GM18909 (cell line): ENCODE data around the gene UBR3.
"Not testable (repeated sequence)": the region's sequence is repeated elsewhere in the genome, so short reads cannot be mapped to it uniquely, and the experiment has no call there.

Experiments used
- ATAC-seq: cut with Tn5 transposase; IDR thresholded peaks from one replicate; pipeline ENCODE4 v1.9.1; 2021; ENCODE audit warnings: mild to moderate bottlenecking; ENCODE audit not compliant: unreplicated experiment, poor library complexity

The UBR3 gene

GRCh38 chr2:169822785-169823392 lies 4.4 kb upstream of the UBR3 start:
- no peak for ATAC-seq

- ATAC-seq, result peak; percentile 0
Measured at GRCh38 chr2:169823996-169824372, 3.3 kb upstream of the UBR3 start.

GRCh38 chr2:169824373-169825333 lies 2.6 kb upstream of the UBR3 start, which contains the start of gene METTL5:
Gene METTL5 (minus strand): TSS chr2:169824905. CDS start chr2:169824597, 308 bp downstream.
- ATAC-seq, result peak; percentile 65

DNA sequence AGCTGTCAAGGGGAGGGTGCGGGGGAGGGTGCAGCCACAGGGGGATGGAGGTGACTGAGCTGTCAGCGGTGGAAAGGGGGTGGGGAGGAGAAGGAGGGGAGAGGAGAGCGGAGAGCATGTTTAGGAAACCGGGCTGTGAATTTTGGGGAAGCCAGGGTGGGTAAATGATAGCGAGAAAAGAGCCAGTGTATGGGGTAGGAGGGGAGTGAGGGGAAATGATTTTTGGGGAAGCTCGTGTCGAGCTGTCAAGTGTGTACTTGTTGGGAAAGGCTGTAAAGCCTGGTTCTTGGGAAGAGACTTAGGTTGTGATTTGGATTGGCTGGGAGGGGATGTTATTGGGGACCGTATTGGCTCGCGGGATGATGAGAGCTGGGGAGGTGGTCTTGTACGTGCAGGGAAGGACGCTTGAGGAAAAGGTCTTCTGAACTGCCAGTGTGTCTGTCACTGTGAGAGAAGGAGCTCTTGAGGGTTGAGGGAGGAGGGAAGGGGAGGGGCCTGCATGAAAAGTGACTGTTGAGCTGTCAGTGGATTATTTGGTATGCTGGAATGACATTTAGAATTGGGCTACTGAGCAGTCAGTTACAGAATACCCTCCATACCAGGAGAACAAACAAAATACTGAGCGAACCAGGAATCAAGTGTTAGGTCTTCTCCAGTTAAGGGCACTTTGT lies 1.0 kb downstream of the UBR3 start:
- ATAC-seq, result peak; percentile 24

DNA sequence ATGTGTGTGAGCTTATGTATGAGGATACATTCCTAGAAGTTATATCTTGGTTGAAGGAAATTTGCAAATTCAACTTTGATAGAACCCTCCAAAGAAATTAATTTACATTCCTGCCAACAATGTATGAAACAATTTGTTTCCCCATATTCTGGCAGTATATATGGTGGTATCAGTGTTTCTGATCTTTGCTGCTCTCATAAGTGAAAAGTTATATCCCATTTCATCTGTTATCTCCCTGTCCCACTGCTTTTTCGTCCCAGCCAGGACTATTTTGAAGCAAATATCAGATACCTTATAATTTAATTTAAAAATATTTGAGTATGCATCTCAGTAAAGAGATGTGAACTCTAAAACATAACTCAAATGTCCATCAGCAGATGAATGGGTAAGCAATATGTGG lies 7.1 kb downstream of the UBR3 start:
- no peak for ATAC-seq

DNA sequence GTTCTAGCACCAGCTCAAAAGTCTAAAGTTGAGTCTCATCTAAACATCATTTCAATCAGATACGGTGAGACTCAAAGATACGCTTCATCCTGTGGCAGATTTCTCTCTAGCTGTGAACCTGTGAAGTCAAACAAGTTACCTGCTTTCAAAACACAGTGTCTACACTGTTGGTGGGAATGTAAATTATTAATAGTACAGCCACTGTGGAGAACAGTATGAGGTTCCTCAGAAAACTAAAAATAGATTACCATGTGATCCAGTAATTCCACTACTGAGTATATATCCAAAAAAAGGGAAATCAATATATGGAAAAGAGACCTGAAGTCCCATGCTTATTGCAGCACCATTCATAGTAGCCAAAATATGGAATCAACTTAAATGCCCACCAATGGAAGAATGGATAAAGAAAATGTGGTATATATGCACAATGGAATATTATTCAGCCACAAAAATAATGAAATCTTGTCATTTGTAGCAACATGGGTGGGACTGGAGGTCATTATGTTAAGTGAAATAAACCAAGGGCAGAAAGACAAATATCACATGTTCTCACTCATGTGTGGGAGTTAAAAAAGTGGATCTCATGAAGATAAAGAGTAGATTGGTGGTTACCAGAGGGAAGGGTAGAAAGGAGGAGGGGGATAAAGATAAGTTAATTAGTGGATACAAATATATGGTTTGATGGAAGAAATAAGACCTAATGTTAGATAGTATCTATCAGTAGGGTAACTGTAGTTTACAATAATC lies 11.7 kb downstream of the UBR3 start:
- no peak for ATAC-seq

DNA sequence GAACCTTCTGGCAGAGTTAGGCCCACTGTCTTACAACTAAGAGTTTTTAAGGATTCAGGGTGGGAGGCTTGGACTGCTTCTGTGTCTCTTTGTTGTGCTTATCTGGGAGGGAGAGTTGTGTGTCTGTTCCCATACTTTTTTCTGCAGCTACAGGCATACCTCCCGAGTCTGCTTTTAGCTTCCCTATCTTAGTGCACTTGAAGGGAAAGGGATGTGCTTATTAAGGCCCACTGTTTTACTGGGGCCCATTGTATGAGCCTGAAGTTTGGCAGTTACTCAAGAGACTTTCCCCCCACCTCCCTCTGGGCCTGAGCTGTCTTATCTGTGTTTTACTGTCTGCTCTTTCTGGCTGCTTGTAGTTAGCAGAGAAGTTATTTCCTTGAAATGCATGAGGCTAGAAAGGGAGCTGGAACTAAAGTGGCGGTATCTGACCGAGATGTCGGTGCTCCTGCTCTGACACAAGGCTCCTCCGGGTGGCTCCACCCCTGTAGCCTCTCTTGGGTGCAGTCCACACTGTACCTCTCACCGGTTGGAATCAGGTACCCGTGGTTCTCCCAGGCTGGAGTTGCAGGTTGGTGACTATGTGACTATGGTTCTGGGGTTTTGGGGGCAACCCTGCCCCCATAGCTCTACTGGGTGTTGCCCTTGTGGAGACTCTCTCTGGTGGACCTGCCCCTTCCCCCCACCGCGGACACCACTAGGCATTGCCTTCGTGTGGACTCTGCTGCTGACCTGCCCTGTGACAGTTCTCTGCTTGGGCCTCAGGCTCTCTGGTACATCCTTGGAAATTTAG lies 12.9 kb downstream of the UBR3 start:
- no peak for ATAC-seq

DNA sequence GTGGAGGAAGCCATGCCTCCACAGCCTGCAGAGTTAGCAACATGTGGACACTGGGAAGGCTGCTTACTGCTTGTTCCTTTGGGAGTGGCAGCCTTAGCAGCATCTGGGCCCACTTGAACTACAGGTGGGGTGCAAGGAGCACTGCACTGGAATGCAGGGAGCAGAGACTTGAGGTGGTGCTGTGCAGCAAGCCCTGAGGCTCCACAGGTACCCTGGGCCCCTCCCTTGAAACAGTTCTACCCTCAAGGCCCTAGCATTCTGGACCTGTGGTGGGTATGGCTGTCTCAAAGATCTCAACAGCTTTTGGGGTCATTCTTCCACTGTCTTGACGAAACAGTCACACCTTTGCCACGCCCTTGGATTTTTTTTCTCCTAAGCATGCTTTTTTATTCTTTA lies 13.5 kb downstream of the UBR3 start:
- ATAC-seq, result no peak

- ATAC-seq, result not testable (repeated sequence)
Measured at GRCh38 chr2:169841625-169842024, 14.4 kb downstream of the UBR3 start.

- ATAC-seq, result no peak
Measured at GRCh38 chr2:169845016-169845415, 17.8 kb downstream of the UBR3 start.

DNA sequence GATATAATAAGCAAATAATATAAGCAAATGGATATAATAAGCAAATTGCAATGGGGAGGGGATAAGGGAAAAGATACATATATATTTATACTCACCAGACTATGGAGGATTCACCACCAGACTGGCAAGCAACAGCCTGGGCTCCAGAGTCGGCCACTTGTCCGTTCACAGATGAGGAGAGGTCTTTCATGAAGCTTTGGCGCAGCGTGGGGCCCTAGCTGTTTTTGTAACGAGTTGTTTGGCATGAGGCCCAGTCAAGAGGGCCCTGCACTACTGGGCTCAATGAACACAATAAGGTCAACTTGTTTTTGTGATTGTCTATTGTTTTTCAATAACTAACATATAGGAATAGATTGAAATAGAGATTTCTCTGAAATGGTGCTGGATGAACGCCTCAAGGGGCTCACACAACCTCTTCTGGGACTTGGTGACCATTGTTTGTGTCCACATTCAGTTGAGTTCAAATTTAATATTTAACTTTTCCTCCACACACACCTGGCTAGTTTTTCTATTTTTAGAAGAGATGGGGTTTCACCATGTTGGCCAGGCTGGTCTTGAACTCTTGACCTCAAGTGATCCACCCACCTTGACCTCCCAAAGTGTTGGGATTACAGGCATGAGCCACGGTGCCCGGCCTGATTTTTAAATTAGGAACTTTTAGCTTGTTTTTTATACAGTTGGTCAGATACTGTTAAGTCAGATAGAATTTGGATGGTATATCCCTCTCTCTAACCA lies 21.9 kb downstream of the UBR3 start:
- not testable (repeated sequence) for ATAC-seq

GRCh38 chr2:169849710-169850109 lies 22.5 kb downstream of the UBR3 start:
- ATAC-seq, result no peak

DNA sequence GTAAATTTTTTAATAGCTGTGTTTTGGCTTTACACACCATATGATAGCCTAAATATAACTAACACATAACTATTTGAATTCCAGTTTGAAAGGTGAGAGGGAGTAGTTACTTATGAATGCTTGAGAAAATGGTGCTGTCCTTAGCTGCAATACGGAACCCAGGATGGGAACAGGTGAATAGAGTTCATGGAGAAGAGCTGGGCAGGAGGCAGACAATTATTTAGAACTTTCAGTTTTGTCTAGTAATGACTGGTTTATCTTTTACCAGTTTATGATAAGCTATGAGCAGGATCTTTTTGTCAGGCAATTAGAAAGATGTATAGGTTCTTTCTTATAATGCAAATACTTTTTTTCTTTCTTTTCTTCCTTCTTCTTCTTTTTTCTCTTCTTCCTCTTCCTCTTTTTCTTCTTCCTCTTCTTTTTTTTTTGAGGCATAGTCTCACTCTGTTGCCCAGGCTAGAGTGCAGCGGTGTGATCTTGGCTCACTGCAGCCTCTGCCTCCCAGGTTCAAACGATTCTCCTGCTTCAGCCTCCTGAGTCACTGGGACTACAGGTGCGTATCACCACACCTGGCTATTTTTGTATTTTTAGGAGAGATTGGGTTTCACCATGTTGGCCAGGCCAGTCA lies 25.9 kb downstream of the UBR3 start:
- no peak for ATAC-seq

- ATAC-seq, result not testable (repeated sequence)
Measured at GRCh38 chr2:169855281-169856258, 28.3 kb downstream of the UBR3 start.

GRCh38 chr2:169859423-169859822 lies 32.2 kb downstream of the UBR3 start:
- ATAC-seq, result no peak

GRCh38 chr2:169860149-169860548 lies 32.9 kb downstream of the UBR3 start:
- ATAC-seq, result no peak

GRCh38 chr2:169862816-169863215 lies 35.6 kb downstream of the UBR3 start:
- no peak for ATAC-seq
